Measurements from ENCODE around the gene COL4A2. TPM values are rescaled to one million over a fixed set of nuclear protein-coding genes. Genes with fewer than 3 reads are reported as not detected.

COL4A2 gene
- total RNA-seq, 1 donor from 2014 or later: not detected

- Mint-ChIP-seq H3K27me3 (peaks cover 22% of the 10 kb centered on the region), H3K36me3 (ENCODE audit: low read depth) (no peaks in the 10 kb centered on the region), H3K27ac (no peak overlapping the region), H3K4me1 (no peaks in the 10 kb centered on the region), H3K4me3 (no peak overlapping the region), H3K9me3 (no peaks in the 10 kb centered on the region)
- TF ChIP-seq, protein P1, sequence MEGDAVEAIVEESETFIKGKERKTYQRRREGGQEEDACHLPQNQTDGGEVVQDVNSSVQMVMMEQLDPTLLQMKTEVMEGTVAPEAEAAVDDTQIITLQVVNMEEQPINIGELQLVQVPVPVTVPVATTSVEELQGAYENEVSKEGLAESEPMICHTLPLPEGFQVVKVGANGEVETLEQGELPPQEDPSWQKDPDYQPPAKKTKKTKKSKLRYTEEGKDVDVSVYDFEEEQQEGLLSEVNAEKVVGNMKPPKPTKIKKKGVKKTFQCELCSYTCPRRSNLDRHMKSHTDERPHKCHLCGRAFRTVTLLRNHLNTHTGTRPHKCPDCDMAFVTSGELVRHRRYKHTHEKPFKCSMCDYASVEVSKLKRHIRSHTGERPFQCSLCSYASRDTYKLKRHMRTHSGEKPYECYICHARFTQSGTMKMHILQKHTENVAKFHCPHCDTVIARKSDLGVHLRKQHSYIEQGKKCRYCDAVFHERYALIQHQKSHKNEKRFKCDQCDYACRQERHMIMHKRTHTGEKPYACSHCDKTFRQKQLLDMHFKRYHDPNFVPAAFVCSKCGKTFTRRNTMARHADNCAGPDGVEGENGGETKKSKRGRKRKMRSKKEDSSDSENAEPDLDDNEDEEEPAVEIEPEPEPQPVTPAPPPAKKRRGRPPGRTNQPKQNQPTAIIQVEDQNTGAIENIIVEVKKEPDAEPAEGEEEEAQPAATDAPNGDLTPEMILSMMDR (IDR thresholded peaks at IDR 0.05): no peak
- POLR2A ChIA-PET: no interaction called here
- CTCF ChIA-PET: no interaction called here
- no peak for DNase-seq
- no peak for ATAC-seq (ENCODE audit: low read depth)
- intact Hi-C loops (cut with micrococcal nuclease): no loop called here
Measured at GRCh38 chr13:110322828-110323171, 15.7 kb downstream of the COL4A2 start.

DNA sequence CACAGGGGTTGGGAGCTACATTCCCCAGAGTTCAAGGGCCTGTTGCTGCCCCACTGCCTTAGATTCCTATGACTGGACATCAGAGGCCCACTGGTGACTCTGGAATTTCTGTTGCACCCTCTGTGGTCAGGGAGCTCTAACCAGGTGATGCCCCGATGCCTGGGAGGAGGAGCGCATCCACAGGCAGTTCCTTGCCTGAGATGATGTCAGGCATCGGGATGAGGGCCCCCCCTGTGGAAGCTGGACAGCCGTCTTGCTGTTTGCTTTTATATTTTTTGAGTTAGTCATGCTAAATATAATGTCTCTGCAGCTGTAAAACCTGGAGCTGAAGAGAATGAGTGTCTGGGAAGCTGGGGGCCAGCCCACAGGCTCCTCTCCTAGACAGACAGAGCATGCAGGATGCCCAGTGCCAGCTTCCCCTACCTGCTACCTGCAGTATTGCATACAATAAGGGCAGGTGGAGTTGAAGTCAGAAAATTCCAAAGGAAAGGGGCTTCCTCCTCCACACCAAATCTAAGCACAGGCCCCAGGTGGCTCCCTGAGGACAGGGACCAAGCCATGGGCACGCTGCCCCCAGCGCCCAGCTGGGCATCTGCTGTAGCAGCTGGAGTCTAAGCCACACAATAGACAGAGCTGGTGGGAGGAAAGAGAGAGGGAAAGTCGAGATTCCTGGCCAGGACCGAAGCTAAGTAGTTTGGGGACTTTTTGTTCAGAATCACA is 16.2 kb downstream of the COL4A2 start:
- Mint-ChIP-seq H3K27ac (no peak overlapping the region), H3K9me3 (no peaks in the 10 kb centered on the region), H3K4me1 (no peaks in the 10 kb centered on the region), H3K36me3 (ENCODE audit: low read depth) (no peaks in the 10 kb centered on the region), H3K27me3 (peaks cover 22% of the 10 kb centered on the region), H3K4me3 (no peak overlapping the region)
- no peak for DNase-seq
- intact Hi-C loops (cut with micrococcal nuclease): no loop called here
- POLR2A ChIA-PET: no interaction called here
- CTCF ChIA-PET: no interaction called here
- no peak for ATAC-seq (ENCODE audit: low read depth)
- TF ChIP-seq, protein P1 (IDR thresholded peaks at IDR 0.05): no peak

DNA sequence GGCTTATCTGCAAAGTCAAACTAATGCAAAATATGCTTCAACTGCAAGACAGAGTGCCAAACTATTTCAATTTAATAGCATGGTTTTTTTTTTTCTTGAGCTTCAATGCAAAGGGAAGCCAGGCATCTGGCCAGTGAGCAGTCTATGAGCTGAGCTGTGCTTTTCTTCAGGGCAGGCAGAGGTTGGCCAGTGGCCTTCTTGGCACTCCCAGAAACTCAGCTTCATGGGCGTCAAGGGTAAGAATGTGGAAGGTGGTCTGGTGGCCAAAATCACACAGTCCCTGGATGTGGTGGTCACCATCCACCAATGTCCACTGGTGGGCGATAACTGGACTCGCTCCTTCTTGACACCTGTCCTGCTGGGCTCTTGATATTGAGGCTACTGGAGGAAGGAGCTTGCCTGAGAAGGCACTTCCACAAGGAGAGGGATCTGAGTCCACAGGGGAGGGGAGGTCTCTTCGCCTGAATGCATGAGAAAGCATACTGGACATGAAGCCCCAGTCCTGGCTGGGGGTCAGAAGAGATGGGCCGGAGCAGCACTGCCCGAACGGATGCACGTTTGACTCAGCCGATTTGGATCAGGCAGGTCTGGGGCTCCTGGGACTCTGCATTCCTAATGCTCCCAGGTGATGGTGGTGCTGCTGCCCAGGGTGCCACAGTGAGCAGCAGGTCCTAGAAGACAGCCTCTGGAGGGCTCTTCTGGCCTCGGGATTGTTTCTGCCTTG is 17.1 kb downstream of the COL4A2 start:
- no peak overlapping the region for H3K4me3 Mint-ChIP-seq
- ChIA-PET CTCF (no interaction called here), POLR2A (no interaction called here)
- TF ChIP-seq, protein P1 (IDR thresholded peaks at IDR 0.05): no peak
- no peaks in the 10 kb centered on the region for H3K9me3 Mint-ChIP-seq
- intact Hi-C loops (cut with micrococcal nuclease): no loop called here
- no peaks in the 10 kb centered on the region for H3K4me1 Mint-ChIP-seq
- no peak overlapping the region for H3K27ac Mint-ChIP-seq
- ATAC-seq (ENCODE audit: low read depth) (no peak), DNase-seq (no peak)
- peaks cover 22% of the 10 kb centered on the region for H3K27me3 Mint-ChIP-seq
- H3K36me3 Mint-ChIP-seq (ENCODE audit: low read depth): no peaks in the 10 kb centered on the region

DNA sequence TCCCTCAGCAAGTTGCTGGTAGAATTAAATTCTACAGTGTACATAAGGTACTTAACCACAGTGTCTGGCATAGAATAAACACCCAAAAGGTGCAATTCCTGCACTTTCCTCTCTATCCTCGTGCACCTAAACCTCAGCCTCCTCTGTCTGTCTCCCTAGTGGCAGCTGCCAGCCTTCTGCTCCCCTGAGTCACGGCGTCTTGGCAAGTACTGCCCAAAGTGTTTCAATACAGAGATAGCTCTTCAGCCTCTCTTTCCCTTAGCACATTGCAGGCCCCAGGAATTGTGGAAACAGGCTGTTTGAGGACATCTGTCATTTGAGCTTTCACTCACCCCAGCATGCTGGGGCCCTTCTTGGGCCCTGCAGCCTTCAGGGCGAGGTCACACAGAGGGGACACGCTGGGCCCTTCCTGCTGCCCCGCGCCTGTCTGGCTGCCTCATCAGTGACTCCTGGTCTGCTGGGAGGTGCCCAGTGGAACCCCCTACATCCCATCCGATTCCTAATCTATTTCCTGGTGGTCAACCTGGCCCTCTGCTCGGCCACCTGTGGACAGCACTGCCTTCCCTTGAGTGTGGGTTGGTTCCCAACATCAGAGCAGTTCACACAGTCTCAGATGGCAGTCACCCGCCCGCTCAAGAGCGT is 19.3 kb downstream of the COL4A2 start:
- DNase-seq: no peak
- Mint-ChIP-seq H3K9me3 (no peaks in the 10 kb centered on the region), H3K36me3 (ENCODE audit: low read depth) (no peaks in the 10 kb centered on the region), H3K27me3 (peaks cover 22% of the 10 kb centered on the region), H3K4me1 (no peaks in the 10 kb centered on the region), H3K4me3 (no peak overlapping the region), H3K27ac (no peak overlapping the region)
- POLR2A ChIA-PET: no interaction called here
- no peak for ATAC-seq (ENCODE audit: low read depth)
- intact Hi-C loops (cut with micrococcal nuclease): no loop called here
- TF ChIP-seq, protein P1 (IDR thresholded peaks at IDR 0.05): no peak
- CTCF ChIA-PET: no interaction called here

DNA sequence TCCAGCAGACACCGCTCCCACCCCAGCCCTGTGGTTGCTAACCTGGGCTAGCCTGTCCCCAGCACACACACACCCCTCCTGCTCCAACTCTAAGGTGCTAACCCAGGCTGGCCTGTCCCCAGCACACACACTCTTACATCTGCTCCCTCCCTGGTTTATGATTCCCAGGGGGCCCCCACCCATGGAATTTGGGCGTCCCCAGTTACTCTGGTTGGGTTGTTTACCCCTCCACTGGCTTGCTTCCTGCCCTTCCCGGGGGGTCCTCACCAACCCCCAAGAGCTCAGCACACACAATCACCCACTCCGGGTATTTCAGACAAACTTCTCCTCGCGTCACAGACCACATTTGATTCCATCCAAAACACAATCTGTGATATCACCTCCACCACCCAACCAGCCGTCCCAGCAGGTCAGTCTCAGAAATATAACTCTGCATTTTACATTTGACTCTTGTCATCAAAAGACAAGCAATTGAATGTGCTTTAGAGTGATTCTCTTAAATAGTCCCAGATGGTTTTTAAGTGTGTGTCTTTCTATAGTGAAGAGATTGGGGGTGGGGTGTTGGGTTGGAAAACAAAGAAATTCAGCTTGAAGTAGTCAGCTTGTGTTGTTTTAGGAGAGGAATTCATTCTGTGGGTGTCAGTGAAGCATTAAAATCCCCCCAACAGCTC is 20.1 kb downstream of the COL4A2 start:
- H3K27ac Mint-ChIP-seq: no peak overlapping the region
- TF ChIP-seq, protein P1 (IDR thresholded peaks at IDR 0.05): no peak
- ATAC-seq (ENCODE audit: low read depth): no peak

More for the DNA sequence above, 20.1 kb downstream of the COL4A2 start:
- Mint-ChIP-seq H3K9me3 (no peaks in the 10 kb centered on the region), H3K4me1 (no peaks in the 10 kb centered on the region), H3K36me3 (ENCODE audit: low read depth) (no peaks in the 10 kb centered on the region), H3K27me3 (peaks cover 22% of the 10 kb centered on the region), H3K4me3 (no peak overlapping the region)
- no peak for DNase-seq
- CTCF ChIA-PET: no interaction called here
- POLR2A ChIA-PET: no interaction called here
- intact Hi-C loops (cut with micrococcal nuclease): no loop called here
